IMR-90 (cell line): ENCODE measurements around the gene TBXAS1. TPM values are rescaled to one million over a fixed set of nuclear protein-coding genes. Genes with fewer than 3 reads are reported as not detected.

Source experiments
- ATAC-seq: fragments of 200-7000 bp; cut with Tn5 transposase; 2 replicates; pipeline ENCODE4 v1.9.1; 2020; ENCODE audit warnings: low read depth, mild to moderate bottlenecking, moderate library complexity
- BruUV-seq: library from RNA; stranded (reverse); fragments of 400-500 nt; replicated peaks from 2 replicates; lab custom pipeline; 2021; lab: Mats Ljungman, UMichigan
- CTCF ChIA-PET: fragments of 300-600 bp; formaldehyde crosslinking; extraction: SDS; loops from one replicate; lab custom pipeline; 2021; ENCODE audit warnings: antibody characterized with exemption; lab: Yijun Ruan, JAX
- POLR2A ChIA-PET: fragments of 300-600 bp; sonication (Branson Sonifier 250); formaldehyde crosslinking; loops from one replicate; lab custom pipeline; 2022; ENCODE audit warnings: antibody characterized with exemption; ENCODE audit not compliant: unreplicated experiment; lab: Charles Lee
- DNase-seq: peaks from one replicate; pipeline ENCODE4 v3.0.0; 2013
- H2AFZ ChIP-seq: replicated peaks from 2 replicates; pipeline ENCODE3; 2013; ENCODE audit warnings: low read length, mild to moderate bottlenecking; ENCODE audit not compliant: poor library complexity
- H2AK5ac ChIP-seq: 2 replicates; pipeline ENCODE4 v1.6.1; 2013; ENCODE audit warnings: low read depth, low read length, inconsistent platforms
- H2AK9ac ChIP-seq: replicated peaks from 2 replicates; pipeline ENCODE3; 2013; ENCODE audit warnings: mild to moderate bottlenecking, low read depth, low read length, moderate library complexity; ENCODE audit not compliant: poor library complexity
- H2BK120ac ChIP-seq: 2 replicates; pipeline ENCODE4 v1.6.1; 2013; ENCODE audit warnings: low read depth, low read length, inconsistent platforms
- H2BK15ac ChIP-seq: 3 replicates; pipeline ENCODE4 v1.6.1; 2013; ENCODE audit warnings: low read depth, low read length, inconsistent platforms
- H2BK20ac ChIP-seq: 2 replicates; pipeline ENCODE4 v1.6.1; 2013; ENCODE audit warnings: low read depth, mild to moderate bottlenecking, inconsistent platforms, low read length, moderate library complexity
- H2BK5ac ChIP-seq: 2 replicates; pipeline ENCODE4 v1.6.1; 2013; ENCODE audit warnings: mild to moderate bottlenecking, low read depth, low read length, inconsistent platforms; ENCODE audit not compliant: poor library complexity, severe bottlenecking
- H3K14ac ChIP-seq: replicated peaks from 2 replicates; pipeline ENCODE4 v1.6.1; 2013; ENCODE audit warnings: low read depth, low read length, inconsistent platforms
- H3K18ac ChIP-seq: 2 replicates; pipeline ENCODE4 v1.6.1; 2013; ENCODE audit warnings: low read depth, low read length, control low read depth
- H3K23ac ChIP-seq: 2 replicates; pipeline ENCODE4 v1.6.1; 2013; ENCODE audit warnings: low read depth, low read length, inconsistent platforms
- H3K27ac ChIP-seq: 2 replicates; pipeline ENCODE4 v1.5.1; 2013; ENCODE audit warnings: mild to moderate bottlenecking, control low read depth, low read length; ENCODE audit not compliant: insufficient read depth
- H3K27me3 ChIP-seq: 2 replicates; pipeline ENCODE4 v1.6.1; 2013; ENCODE audit warnings: low read length; ENCODE audit not compliant: control insufficient read depth, insufficient read depth
- H3K36me3 ChIP-seq: 2 replicates; pipeline ENCODE4 v1.6.1; 2013; ENCODE audit warnings: low read length, mixed read lengths; ENCODE audit not compliant: control insufficient read depth, insufficient read depth
- H3K4ac ChIP-seq: 2 replicates; pipeline ENCODE4 v1.6.1; 2013; ENCODE audit warnings: low read depth, low read length, inconsistent platforms
- H3K4me1 ChIP-seq: 2 replicates; pipeline ENCODE4 v1.6.1; 2013; ENCODE audit warnings: low read length, mixed read lengths; ENCODE audit not compliant: control insufficient read depth, insufficient read depth
- H3K4me2 ChIP-seq: 2 replicates; pipeline ENCODE4 v1.6.1; 2013; ENCODE audit warnings: low read depth, mild to moderate bottlenecking, control low read depth, low read length, moderate library complexity
- H3K4me3 ChIP-seq: 2 replicates; pipeline ENCODE4 v1.5.1; 2013; ENCODE audit warnings: low read depth, mild to moderate bottlenecking, control low read depth, low read length, moderate library complexity; ENCODE audit not compliant: insufficient read depth
- H3K56ac ChIP-seq: 2 replicates; pipeline ENCODE4 v1.6.1; 2013; ENCODE audit warnings: low read length, inconsistent platforms; ENCODE audit not compliant: insufficient read depth; ENCODE audit errors: extremely low read depth
- H3K79me1 ChIP-seq, 2 experiments: 2 replicates each; pipeline ENCODE4 v1.6.1; 2013; ENCODE audit warnings: low read length in 2 of 2, inconsistent platforms in 1 of 2, low read depth in 1 of 2
- H3K9ac ChIP-seq: 2 replicates; pipeline ENCODE4 v1.6.1; 2013; ENCODE audit warnings: low read depth, low read length, control low read depth
- H3K9me1 ChIP-seq: 2 replicates; pipeline ENCODE4 v1.6.1; 2013; ENCODE audit warnings: low read length, inconsistent platforms; ENCODE audit not compliant: insufficient read depth
- H3K9me3 ChIP-seq: 2 replicates; pipeline ENCODE4 v1.6.1; 2013; ENCODE audit warnings: low read length; ENCODE audit not compliant: control insufficient read depth, insufficient read depth
- H4K20me1 ChIP-seq: 2 replicates; pipeline ENCODE4 v1.6.1; 2013; ENCODE audit warnings: low read length, inconsistent platforms; ENCODE audit not compliant: insufficient read depth
- H4K5ac ChIP-seq: 2 replicates; pipeline ENCODE4 v1.6.1; 2013; ENCODE audit warnings: mild to moderate bottlenecking, low read depth, low read length, control low read depth
- H4K8ac ChIP-seq, 2 experiments: 2 replicates each; pipeline ENCODE4 v1.6.1; 2013; ENCODE audit warnings: low read depth in 2 of 2, low read length in 2 of 2, control low read depth in 1 of 2, inconsistent platforms in 1 of 2
- H4K91ac ChIP-seq: 2 replicates; pipeline ENCODE4 v1.6.1; 2013; ENCODE audit warnings: low read depth, low read length, inconsistent platforms; ENCODE audit not compliant: insufficient read depth
- CTCF ChIP-seq: conservative IDR thresholded peaks from 2 replicates; pipeline ENCODE4 v1.5.1; 2012; ENCODE audit warnings: mild to moderate bottlenecking, low read depth, low read length, improper control_type of control experiment
- MAFK ChIP-seq: IDR thresholded peaks from 2 replicates; pipeline ENCODE4 v1.6.1; 2012; ENCODE audit warnings: low read depth, low read length, improper control_type of control experiment
- WGBS, 2 experiments: methylation state at CpG; one replicate each; pipeline versions ENCODE4 v1.1.5 to v1.1.7; 2013; ENCODE audit warnings: missing lambda C conversion rate in 2 of 2; ENCODE audit not compliant: insufficient read length in 1 of 2; ENCODE audit errors: extremely low coverage in 2 of 2; 5-methylcytosine and 5-hydroxymethylcytosine counted together
- dilution Hi-C: fragments of 300-500 bp; cut with HindIII; formaldehyde crosslinking; loops from one replicate; pipeline ENCODE4 v1.14.3; 2018; ENCODE audit warnings: low sequenced_read_pairs; ENCODE audit not compliant: unreplicated experiment
- in situ Hi-C: fragments of 300-500 bp; cut with MboI; formaldehyde crosslinking; loops from 3 replicates; pipeline ENCODE4 v1.14.3; 2019; ENCODE audit warnings: low sequenced_read_pairs, inconsistent platforms, mixed read lengths
- intact Hi-C: fragments of 100-400 bp; cut with micrococcal nuclease; formaldehyde crosslinking; loops from 2 replicates; pipeline ENCODE4 v1.10.0; 2022
- polyA plus RNA-seq, 3 experiments: library from polyadenylated mRNA; depleted of rRNA; stranded (reverse); fragments of >200 nt; gene quantifications; 2 replicates each; pipeline ENCODE4 v1.2.3, GENCODE V29; 2012; ENCODE audit warnings: low replicate concordance in 1 of 3
- total RNA-seq: library from RNA; depleted of rRNA; stranded (reverse); fragments of >200 nt; gene quantifications from 2 replicates; pipeline ENCODE4 v1.2.3, GENCODE V29; 2012

TBXAS1 gene
- total and polyA plus RNA-seq, 2 of the 4 experiments (the other 2 are of a cell fraction), result 5.9 to 10.8 TPM

GRCh38 chr7:140017543-140017942 is 188.5 kb downstream of the TBXAS1 start:
- Histone ChIP-seq H3K9me1 (0 out of 2 replicates have a peak, but pooled peaks cover 4% of the 10 kb centered on the region), H3K4me1 (no peaks in the 10 kb centered on the region), H3K36me3 (no peaks in the 10 kb centered on the region), H2AFZ (no peak overlapping the region), H3K9ac (no peak overlapping the region), H2AK5ac (no peak overlapping the region), H3K18ac (no peak overlapping the region), H3K14ac (no peak overlapping the region), H2BK15ac (no peak overlapping the region), H2AK9ac (no peak overlapping the region), H3K27ac (no peak overlapping the region), H3K4me2 (no peak overlapping the region), H3K9me3 (no peaks in the 10 kb centered on the region), H2BK20ac (no peak overlapping the region), H4K8ac (no peak overlapping the region), H3K4ac (no peak overlapping the region), H2BK120ac (no peak overlapping the region), H4K91ac (no peak overlapping the region), H3K27me3 (peaks cover 9% of the 10 kb centered on the region), H3K23ac (no peak overlapping the region), H3K56ac (no peak overlapping the region), H4K5ac (no peak overlapping the region), H3K79me1 (no peaks in the 10 kb centered on the region), H4K20me1 (no peaks in the 10 kb centered on the region), H3K4me3 (no peak overlapping the region), H2BK5ac (no peak overlapping the region)
- intact Hi-C loops, result no loop called here
- 93% methylated on average over 6 of the region's 15 CpGs; no CpG with 5 or more reads in 1 of the 2 experiments for WGBS, 2 experiments
- DNase-seq (no peak), ATAC-seq (no peak)
- in situ Hi-C loops, result no loop called here
- ChIA-PET POLR2A (no interaction called here), CTCF (no interaction called here)
- TF ChIP-seq CTCF (no peak), MAFK (no peak)
- dilution Hi-C loops, result no loop called here
- BruUV-seq, result no TSS peak
